SK-N-DZ (cell line): ENCODE measurements around the gene PCNX3.
A peak's percentile ranks its signal among the peaks of the same experiment; 100 is the strongest.

ENCODE experiments used
- DNase-seq: peaks from one replicate; pipeline ENCODE4 v3.0.0-alpha.2; 2015; ENCODE audit warnings: low spot score

PCNX3 gene

DNA sequence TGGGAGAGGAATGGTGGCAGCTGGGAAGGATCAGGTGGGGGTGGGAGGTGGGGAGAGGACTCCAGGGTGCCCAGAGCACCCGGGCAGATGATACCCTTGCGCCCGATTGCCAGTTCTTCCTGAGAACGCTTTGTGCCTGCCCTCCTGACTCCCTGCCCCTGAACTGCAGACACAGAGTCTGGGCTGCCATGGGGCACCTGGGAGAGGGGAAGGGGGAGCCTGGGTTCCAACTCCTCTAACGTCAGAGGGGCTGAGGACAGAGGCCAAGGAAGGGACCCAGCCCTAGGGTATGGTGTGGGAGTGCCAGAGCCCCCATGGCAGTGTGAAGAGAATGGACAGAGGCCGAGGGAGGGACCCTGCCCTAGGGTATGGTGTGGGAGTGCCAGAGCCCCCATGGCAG, 19.1 kb upstream of the PCNX3 start:
- DNase-seq = no peak

DNA sequence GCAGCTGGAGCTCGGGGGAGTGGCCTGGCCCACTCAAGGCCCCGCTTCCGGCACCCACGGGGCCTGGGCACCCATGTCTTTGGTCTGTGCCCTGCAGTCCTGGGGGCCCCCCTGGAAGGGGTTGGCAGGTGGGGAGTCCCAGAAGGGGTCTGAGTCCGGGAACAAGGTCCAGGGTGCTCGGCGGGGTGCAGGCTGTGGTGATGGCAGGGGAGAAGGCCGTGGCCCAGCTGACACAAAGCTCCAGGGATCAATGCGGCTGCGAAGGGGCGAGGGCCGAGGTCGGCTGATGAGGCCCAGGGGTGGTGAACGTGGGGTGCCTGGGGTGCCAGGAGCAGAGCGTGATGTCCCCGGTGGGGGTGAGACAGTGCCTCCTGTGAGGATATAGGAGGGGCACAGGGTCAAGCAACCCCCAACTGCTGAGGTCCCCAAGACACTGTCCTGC, 17.3 kb upstream of the PCNX3 start:
- DNase-seq = no peak

DNA sequence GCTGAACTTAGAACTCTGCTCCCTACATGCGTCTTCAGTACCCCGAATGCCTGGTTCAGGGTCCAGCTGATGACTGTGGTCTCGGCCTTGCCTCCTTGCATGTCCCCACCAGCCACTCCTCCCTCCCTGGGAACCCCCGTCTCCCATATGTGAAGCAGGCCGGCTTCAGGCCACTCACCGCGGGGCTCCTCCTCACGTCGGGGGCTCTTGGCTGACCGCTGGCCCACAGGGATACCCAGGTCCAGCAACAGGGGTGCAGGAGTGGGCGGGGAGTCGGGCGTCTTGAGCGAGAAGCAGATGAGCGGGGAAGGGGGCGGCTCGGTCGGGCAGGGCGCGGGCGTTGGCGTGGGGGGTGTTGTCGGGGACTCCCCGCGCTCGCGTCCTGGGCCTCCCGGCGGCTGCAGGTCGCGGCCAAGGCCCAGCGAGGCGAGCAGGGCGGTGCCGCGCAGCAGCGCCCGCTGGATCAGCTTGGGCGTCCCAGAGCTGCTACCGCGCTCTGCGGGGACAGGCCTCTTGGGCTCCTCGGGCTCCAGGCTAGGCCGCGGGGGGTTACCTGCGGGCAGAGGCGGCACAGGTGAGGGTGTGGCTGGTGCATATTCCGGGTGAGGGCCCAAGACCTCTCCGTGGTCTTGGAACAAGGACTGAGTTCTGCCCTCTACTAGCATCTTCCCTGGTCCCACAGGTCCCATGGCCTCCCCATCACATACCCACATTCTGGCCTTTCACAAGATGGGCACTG, 16.2 kb upstream of the PCNX3 start:
- no peak for DNase-seq

DNA sequence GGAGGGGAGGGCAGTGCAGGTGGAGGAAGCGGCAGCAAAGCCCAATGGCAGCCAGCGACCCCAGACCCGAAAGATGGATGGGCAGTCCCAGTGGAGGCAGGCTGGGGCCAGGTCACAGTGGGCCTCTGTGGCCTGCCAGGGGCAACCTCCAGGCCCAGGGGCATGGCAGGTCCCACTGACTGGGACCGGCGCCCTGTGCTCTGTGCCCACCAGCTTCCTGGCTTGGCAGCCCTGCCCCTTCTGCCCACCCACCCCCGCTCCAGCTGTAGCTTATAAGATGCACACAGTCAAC, 15.7 kb upstream of the PCNX3 start:
- DNase-seq = no peak

DNA sequence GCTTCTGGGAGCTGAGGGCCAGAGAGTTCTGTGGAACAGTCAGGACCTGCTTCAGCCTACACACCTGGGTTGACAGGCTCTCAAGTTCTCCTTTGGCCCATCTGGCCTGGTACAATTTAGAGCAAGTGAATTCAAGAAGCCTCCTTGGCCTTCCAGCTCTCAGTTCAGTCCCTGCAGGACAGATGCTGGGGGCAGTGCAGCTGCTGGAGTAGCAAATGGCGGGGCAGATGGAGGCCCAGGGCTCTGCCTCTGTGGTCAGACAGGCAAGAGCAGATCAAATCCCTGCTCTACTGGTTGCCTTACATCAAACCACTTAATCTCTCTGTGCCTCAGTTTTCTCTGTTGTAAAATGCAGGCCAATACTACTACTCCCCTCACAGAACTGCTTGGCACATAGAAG, 11.3 kb upstream of the PCNX3 start:
- DNase-seq = no peak

DNA sequence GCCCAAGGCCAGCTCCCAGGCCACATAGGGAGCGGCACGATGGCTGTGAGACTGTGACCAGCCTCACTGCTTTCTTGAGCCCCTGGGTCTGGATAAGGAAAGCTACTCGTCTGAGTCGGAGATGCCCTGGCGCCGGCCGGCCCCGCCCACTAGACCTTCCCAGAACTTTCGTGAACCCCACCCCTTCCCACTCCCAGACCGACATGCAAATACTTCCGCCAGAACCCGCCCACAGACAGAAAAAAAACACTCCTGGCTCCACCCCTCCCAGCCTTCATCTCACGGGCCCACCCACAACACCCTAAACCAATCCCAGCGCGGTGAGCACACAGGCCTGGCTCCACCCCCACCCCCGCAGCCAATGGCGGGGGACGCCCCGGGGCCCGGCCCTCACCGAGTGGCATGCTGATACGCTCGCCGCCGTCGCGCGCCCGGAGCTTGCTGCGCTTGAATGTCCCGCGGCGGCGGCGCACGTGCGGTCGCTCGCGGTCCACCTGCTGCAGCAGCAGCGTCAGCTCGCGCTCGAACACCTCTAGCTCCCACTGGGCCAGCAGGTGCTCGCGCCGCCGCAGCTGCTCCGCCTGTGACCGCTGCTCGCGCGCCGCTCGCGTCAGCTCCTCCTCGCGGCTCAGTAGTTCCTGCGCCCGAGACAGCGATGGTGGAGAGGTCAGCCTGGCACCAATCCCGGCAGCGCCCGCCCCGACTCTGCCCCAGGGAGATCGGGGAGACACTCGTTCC, 8.5 kb upstream of the PCNX3 start:
- peak; percentile 99 for DNase-seq

DNA sequence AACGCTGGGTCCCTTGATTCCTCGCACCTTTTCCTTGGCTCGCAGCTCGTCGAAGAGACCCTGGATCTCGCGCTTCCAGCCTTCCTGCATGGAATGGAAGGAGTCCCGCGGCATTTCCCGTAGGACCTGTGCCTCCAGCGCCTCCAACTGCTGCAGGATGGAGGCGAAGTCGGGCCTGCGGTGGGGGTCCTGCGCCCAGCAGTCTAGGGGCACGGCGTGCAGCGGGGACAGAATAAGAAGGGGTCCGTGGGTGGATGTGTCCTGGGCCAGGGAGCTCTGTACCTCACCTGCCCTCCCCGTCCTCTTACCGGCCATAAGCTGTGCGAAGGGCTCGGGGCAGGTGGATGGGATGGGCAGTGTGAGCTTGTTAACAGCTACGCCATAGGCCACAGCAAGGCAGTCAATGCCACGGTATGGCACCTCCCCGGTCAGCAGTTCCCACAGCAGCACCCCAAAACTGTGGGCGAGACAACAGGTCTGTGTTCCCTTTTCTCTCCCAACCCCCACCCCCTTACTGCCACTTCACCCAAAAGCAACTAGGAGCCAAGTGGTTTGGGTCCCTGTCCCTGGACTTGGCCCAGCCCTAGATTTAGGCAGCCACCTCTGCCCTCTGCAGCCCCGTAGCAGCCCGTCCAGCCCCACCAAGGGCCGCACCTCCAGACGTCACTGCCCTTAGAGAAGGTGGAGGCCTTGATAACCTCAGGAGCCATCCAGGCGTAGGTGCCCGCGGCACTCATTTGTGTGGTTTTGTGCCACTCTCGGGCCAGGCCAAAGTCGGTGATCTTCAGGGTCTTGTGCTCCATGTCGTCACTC, 7.8 kb upstream of the PCNX3 start:
- no peak for DNase-seq

DNA sequence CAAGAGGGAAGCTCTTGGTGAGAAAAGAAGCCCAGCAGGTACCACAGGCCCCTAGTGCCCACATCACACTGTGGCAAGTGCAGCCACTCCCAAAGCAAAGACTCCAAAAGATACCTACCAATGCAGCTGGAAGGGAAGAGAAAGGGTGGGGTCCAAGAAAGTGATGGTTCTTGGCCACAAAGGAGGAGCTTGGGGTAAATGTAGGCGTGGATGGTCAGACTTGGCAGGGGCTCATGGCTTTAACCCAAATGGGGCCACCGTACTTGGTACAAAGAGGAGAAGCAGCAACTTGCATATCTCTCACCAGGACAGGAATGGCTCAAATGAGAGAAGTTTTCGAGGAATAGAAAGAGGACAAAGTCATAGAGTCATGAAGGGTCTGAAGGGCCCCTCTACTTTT, 6.3 kb upstream of the PCNX3 start:
- DNase-seq = no peak

DNA sequence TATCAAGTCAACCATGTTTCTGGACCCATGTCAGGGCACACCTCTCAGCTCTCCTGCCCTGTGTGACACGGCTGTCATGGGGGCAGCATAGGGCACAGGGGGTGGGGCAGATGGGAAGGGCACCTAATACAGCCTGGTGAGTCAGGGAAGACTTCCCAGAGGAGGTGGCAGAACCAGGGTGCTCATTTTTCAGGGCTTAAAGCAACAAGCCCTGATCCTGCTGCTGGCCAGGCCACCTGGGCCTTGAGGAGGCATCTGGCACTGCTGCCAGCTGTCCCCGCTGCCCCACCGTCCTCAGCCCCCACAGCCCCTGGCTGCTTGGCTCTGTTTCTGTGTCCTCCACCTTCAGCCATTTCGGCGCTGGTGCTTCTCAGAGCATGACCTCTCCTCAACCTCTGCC, 5.9 kb upstream of the PCNX3 start:
- DNase-seq = no peak

DNA sequence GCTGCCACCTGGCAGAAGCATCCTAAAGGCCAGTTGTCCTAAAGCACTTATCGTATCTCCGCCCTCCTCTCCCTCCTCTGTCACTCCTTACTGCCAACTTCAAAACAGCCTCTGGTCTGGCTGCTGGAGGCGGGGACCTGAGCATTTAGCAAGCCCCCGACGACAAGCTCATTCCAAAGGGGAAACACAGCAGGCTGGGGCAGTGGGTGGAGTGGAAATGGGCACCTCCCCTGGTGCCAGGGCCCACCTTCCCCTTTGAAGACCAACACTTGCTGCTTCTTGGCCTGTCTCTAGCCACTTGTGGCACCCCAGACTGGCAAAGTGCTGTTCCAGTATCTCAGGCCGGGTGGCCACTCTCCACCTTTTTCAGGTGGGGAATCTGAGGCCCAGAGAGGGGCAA, 5.2 kb upstream of the PCNX3 start:
- DNase-seq = no peak

DNA sequence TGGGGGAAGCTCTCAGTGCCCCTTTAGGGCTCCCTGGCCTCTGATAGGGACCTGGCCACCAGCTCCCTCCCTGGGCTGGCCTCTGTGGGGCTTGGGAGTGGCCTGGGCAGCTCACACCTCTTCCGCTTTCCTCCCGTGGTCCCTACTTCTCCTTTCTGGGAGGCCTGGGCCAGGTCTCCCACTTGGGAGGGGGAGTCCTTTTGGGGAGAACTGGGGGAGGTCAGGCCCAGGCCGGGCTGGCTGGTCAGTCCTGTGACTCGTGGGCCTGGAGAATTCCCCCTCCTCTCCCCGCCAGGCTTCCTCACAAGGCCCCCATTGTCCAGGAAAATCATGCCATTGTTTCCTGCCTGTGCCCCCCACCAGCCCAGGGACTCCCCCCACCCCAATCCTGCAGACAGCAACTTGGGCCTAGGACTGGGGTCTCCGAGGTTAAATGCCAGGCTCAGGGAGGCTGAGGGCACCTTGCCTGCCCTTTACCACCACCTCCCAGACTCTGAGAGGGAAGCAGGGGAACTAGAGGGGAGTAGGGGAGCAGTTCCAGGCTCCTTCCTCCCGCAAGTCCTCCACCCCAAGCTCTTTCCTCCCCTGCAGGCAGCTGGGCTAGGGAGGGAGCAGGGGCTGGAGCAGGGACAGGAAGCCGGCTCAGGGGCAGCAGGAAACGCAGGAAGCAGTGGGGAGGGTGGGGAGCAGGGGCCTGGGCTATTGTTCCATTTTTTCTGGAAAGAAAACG, 4.4 kb upstream of the PCNX3 start:
- no peak for DNase-seq

DNA sequence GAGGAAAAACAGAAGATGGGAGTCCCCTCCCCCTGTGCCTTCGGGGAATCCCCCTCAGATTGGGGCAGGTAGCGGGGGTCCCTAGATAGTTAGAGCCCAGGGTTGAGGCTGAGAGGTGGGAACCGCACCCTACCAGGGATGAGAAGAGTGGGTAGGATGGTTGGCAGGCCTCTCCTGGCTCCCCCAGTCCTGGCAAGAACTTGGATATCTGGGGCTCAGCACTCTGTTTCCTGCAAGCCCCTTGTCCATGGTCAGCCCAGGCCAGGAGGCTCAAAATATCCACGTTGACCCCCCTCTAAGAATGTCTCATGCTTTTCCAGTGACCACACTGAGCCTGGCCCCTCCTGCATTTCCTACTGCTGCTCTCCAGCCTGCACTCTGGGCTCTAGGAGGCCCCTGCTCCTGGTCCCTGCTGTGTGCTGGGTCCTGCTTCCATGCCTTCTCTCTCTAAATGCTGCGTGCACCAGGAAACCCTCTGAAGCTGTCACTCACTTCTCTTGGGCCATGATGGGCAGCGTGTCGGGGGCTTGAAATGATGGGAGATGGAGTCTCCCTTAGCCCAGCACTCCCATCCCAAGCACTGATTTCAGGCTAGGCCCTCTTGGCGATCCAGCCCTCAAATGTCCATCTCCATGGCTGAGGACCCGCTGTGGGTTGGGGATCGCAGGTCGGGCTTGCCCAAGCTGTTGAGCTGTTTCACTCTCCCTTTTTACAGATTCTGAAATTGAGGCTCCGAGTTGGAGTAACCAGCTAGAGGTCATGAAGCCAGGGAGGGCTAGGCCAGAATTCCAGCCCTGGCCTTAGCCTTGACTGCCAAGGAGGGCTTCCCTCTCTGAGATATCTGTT, 3.6 kb upstream of the PCNX3 start:
- DNase-seq = no peak

DNA sequence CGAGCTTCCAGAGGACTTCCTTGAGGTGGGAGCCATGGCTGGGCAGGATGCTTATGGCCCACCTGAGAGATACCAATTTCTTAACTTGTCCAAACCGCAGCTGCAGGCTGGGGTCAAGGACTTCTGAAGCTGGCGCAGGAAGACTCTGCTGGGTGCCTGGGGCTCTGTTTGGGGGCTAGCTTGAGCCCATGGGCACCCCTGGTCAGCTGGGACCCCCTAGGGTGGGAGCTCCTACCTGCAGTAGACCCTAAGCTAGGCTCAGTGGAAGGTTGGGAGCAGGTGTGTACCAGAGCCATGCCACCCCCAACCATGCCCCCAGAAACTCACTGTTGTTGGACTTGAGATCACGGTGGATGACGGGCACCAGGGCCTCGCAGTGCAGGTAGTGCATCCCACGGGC, 2.9 kb upstream of the PCNX3 start:
- no peak for DNase-seq

DNA sequence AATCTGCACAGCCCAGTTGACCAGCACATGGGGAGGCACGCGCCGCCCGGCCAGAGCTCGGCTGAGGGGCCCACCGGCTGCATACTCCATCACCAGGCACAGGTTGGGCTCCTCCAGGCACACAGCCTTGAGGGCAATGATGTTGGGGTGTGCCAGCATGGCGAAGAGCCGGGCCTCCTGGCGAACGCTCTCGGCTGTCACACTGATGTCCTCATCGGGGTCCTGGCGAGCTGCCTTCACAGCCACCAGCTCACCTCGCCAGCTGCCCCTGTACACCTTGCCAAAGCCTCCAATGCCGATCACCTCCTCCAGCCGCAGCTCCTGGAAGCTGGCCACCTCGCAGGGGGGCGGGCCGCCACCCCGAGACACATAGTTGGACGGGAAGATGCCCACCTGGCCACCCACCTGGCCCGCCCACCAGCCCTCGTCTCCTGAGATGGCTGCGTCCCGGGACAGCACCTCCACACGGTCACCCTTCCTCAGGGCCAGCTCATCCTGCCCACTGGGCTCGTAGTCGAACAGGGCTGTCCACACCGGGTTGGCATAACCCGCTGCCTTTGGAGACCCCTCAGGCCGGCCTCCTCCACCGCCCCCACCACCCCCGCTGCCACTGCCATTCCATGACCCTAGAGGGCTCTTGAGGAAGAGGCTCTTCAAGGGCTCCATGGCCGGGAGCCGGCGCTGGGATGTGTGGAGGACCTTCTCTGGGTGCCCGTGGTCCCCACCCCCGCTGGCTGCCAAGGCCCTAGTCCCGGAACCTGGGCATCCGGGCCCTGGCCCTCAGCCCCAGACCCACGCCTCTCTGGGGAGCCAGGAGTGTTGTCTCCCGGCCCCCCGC, 2.3 kb upstream of the PCNX3 start:
- DNase-seq = no peak

DNA sequence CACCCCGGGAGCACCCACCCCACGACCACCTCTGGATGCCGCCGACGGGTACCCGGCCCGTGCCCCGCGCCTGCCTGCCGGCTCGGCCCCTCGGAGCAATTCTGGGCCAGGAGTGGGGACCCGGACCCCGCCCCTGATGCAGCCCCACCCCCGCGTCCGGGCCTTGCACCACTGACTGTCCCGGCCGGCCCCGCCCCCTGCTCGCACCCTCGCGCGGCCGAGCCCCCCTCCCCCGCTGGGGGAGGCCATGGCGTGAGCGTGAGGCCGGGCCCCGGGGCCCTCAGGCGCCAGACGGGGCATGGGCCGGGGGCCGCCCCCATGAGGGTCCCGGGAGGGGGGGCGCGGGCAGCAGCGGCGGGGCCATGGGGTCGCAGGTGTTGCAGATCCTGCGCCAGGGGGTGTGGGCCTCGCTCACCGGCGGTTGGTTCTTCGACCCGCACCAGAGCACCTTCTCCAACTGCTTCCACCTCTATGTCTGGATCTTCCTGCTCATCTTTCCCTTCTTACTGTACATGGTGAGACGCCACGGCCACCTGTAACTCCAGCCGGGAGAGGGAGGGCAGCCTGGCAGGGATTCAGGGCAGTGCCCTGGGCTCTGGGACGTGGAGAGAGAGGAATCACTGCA, 486 bp downstream of the PCNX3 start:
- DNase-seq = peak; percentile 43

DNA sequence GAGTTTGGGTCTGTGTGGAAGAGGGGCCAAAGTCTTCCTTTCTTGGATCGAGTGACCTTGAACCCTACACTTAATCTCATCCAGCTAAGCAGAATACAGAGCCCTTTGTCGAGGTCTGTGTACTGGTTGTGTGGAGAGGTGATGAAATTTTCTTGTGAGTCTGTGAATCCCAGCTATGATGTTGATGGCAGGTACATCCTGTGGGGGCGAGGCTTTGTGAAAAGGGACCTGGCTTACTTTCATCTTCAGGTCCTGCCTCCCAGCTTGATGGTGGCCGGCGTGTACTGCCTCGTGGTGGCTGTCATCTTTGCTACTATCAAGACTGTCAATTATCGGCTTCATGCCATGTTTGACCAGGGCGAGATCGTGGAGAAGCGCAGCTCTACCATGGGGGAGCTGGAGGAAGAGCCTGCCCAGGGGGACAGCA, 1.0 kb downstream of the PCNX3 start:
- no peak for DNase-seq

DNA sequence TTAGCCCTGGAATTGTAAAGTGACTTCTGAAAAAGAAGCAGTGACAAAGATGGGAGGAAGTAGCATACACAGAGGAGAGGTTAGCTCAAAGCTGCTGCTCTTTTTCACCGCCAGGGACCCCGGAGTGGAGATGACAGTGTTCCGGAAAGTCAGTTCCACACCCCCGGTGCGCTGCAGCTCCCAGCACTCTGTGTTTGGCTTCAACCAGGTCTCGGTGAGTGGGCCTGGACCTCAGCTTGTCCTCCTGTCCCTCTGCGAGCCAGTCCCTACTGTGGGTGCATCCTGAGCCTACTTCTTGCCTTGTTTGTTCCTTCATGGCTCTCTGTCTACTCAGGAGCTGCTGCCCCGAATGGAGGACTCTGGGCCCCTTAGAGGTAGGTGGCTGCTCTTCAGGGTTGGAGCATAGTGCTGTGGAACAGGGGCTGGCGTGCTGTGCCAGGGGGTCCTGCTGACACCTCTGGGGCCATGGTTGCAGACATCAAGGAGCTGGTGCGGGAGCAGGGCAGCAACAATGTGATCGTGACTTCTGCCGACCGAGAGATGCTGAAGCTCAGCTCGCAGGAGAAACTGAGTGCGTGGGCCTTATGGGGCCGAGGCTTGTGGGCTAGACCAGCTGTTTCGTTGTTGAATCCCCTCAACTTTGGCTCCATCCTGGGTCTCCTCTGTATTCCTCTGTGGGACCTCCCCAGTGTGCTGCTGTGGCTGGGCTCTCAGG, 1.7 kb downstream of the PCNX3 start:
- no peak for DNase-seq

DNA sequence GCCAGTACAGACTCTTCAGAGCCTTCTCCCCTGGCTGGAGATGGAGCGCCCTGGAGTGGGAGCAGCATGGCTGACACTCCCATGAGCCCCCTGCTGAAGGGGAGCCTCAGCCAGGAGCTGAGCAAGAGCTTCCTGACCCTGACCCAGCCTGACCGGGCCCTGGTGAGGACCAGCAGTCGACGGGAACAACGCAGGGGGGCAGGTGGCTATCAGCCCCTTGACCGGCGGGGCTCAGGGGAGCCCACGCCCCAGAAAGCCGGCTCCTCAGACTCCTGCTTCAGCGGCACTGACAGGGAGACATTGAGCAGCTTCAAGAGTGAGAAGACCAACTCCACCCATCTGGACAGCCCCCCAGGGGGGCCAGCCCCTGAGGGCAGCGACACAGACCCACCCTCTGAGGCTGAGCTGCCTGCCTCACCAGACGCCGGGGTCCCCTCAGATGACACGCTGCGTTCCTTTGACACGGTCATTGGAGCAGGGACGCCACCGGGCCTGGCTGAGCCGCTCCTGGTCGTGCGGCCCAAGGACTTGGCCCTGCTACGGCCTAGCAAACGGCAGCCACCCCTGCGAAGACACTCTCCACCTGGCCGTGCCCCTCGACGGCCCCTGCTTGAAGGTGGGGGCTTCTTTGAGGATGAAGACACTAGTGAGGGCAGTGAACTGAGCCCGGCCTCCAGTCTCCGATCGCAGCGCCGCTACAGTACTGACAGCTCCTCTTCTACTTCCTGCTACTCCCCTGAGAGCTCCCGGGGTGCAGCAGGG, 2.6 kb downstream of the PCNX3 start:
- no peak for DNase-seq
